GM12873 (cell line): Measurements from ENCODE around the gene IKBKE.

Experiments used
- TF ChIP-seq, protein P1 (sequence below): IDR thresholded peaks from 2 replicates; pipeline ENCODE4 v1.5.1; 2012; ENCODE audit warnings: low read depth, mild to moderate bottlenecking, moderate library complexity, low read length, control low read depth; ENCODE audit not compliant: insufficient read depth; ENCODE audit errors: missing control alignments

Gene IKBKE

DNA sequence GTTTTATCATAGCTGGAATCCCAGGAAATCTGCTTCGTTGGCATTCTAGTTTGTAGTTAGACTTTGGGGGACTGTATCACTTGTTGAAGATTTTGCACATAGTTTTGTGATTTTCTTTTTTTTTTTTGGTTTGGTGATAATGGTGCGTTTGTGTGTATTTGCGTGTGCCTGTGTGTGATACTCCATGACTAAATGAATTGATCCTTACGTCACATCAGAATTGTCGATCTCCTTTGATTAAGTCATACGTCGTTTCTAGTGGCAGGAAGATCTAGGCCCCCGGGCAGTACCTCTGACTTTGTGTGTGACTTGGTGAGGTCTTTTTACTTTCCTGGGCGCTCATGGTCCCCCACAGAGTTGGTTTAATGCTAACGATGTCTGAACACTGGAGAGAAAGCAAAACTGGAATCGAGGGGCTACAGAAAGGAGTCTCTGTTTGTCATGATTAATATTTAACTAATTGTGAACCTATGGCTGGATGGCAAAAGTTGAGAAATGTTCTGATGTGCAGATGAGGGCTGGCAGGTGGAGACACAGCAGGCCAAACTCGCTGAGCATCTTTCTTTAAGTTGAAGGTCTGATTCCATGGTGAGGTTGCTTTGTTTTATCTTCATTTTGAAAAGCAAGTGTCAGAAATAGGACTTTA lies 39.5 kb downstream of the IKBKE start:
- TF ChIP-seq, protein P1, sequence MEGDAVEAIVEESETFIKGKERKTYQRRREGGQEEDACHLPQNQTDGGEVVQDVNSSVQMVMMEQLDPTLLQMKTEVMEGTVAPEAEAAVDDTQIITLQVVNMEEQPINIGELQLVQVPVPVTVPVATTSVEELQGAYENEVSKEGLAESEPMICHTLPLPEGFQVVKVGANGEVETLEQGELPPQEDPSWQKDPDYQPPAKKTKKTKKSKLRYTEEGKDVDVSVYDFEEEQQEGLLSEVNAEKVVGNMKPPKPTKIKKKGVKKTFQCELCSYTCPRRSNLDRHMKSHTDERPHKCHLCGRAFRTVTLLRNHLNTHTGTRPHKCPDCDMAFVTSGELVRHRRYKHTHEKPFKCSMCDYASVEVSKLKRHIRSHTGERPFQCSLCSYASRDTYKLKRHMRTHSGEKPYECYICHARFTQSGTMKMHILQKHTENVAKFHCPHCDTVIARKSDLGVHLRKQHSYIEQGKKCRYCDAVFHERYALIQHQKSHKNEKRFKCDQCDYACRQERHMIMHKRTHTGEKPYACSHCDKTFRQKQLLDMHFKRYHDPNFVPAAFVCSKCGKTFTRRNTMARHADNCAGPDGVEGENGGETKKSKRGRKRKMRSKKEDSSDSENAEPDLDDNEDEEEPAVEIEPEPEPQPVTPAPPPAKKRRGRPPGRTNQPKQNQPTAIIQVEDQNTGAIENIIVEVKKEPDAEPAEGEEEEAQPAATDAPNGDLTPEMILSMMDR, result no peak

DNA sequence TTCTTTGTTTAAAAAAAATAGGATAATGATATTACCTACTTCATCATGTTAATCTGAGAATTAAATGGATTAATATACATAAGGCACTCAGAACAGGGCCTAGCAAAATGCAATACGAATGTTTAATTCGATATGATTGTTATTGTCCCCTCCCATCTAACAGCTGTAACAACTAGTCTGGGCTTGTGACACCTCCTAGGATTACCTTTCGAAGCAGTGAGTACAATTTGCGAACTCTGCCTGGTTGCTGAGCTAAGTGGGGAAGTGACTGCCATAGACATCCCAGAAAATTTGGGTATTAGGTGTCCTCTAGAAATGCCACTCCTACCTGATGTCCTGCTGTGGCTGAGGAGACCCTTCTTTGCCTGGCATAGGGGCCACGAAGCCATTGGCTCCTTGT lies 40.1 kb downstream of the IKBKE start:
- TF ChIP-seq, protein P1, result no peak

DNA sequence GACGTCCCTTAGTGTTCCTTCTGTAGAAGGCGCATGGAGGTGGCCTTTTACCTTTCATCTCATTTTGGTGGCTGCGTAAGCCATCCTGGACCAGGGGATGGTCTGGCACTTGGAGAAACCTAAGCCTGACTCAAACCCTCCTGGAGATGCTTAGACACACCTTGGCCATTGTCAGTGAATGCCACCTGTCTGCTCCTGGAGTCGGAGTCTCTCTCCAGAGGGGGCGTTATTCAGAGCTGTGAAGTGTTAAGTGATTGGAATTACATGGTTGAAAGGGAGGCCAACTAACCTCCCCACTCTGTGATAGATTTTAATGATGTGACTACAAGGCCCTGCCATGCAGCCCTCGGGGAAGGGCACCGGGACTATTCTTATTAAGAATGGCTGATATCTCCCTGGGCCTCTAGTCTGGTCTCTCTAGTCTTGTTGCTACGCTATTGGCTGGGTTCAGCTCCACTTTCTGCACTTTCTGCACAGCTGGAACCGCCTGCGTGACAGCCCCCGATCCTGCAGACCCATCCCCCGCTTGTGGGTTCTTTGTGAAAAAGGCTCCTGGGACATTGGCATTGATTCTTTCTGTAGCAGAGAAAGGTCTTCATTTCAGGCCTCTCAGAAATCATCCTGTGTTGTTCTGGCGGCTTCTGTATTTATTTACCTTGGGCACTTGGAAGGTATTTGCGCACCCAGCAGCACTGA lies 41.2 kb downstream of the IKBKE start:
- TF ChIP-seq, protein P1, result no peak

DNA sequence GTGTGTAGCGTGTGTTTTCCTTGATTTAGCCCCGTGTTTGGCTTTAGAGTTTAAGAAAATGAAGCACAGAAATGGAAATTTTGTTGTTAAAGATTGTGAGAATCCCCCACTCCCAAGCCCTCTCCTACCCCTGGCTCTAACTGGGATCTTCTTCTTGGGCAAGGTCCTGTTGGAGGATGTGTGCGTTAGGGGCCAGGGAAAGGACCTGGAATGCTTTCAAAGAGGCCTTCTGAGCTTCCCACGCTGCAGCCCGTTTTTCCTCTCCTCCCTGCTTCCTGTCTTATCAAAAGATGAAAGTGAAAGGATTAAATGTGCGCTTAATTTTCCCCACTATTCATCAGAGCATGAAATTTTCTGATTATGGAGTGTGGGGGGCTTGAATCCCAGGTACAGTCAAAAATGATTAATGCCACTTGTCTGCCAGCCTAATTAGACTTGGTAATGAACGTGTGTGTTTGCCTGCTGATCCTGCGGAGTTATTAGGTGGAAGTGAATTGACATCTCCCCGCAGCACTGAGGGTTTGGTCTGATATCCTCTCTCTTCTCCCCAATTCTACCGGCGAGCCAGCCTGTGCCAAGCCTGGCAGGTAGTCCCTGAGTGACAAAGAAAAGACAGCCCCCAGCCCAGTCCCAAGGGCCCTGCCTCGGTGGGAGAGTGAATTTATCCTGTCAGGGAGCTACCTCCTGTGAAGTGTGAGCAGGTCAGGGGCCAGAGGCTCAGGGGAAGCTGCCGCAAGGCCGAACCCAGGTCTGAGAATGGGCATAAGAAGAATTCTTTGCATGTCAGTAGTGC lies 42.0 kb downstream of the IKBKE start:
- TF ChIP-seq, protein P1, result no peak

DNA sequence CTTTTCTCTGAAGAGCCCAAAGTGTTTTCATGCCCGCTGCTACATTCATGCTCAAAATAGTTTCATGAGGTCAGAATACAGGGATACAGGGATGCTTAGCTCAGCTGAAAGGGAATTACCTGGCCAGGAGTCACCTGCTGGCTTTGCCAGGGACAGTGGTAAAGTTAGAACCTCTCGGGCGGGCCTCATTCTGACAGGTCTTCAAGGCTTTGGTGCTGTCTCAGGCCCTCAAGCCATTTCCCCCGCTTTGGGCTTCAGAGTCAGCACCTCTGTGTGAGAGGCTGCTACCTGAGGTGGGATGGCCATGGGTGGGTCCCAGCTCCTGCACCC lies 42.5 kb downstream of the IKBKE start:
- TF ChIP-seq, protein P1, result no peak

DNA sequence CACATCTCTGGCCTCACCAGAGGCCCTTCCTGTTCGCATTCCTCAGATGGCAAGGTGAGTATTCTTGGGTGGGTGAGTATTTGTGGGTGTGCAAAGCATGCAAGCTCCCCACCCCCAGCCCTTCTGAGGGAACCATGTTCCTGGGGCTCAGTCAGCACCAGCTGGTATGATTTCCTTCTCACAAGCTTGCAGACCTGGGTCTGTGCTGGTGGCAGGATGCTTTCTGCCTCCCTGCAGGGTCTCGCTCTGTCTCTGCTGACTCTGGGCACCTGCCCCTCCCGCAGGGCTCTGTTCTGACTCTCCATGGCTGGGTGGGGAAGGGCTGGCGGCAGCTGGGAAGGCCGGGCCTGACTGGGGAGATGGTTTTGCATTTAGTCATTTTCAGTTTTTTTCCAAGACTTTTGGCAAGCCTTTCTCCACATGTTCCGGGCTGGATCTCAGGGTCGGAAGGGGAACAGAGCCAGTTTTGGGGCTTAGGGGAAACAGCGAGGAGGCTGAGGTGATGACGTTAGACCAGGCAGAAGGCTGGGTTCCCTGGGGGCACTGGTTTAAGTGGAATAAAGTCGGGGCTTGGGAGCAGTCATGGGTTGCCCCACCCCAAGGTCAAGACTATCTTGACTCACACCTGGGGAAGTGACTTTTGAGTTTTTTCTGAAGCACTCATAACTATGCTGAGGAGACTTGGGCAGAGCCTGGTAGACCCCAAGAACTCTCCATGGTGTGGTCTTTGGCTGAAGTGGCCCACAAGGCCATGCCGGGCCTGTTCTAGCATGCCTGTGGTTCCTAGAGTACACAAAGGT lies 43.2 kb downstream of the IKBKE start:
- TF ChIP-seq, protein P1, result no peak
